ENCODE results near the gene AOC3. TPM values are rescaled to one million over a fixed set of nuclear protein-coding genes. Genes with fewer than 3 reads are reported as not detected.

Gene AOC3
- polyA plus RNA-seq = 14.8 TPM
- long read RNA-seq, donor 1, full-length matches to known transcripts = 2 of 2 reads
- long read RNA-seq, donor 1, partial matches to known transcripts = 0 of 2 reads
- long read RNA-seq, donor 1, other reads (novel, unspliced or antisense) = 0 of 2 reads
- long read RNA-seq, donor 2, full-length matches to known transcripts = 3 of 3 reads
- long read RNA-seq, donor 2, partial matches to known transcripts = 0 of 3 reads
- long read RNA-seq, donor 2, other reads (novel, unspliced or antisense) = 0 of 3 reads
- long read RNA-seq, donor 3 = 0 reads
- long read RNA-seq, donor 4 = 0 reads
- long read RNA-seq, donor 5, full-length matches to known transcripts = 3 of 3 reads
- long read RNA-seq, donor 5, partial matches to known transcripts = 0 of 3 reads
- long read RNA-seq, donor 5, other reads (novel, unspliced or antisense) = 0 of 3 reads
- long read RNA-seq, donor 6, full-length matches to known transcripts = 2 of 2 reads
- long read RNA-seq, donor 6, partial matches to known transcripts = 0 of 2 reads
- long read RNA-seq, donor 6, other reads (novel, unspliced or antisense) = 0 of 2 reads
- long read RNA-seq, donor 7, full-length matches to known transcripts = 6 of 6 reads
- long read RNA-seq, donor 7, partial matches to known transcripts = 0 of 6 reads
- long read RNA-seq, donor 7, other reads (novel, unspliced or antisense) = 0 of 6 reads
- long read RNA-seq, donor 8, full-length matches to known transcripts = 9 of 9 reads
- long read RNA-seq, donor 8, partial matches to known transcripts = 0 of 9 reads
- long read RNA-seq, donor 8, other reads (novel, unspliced or antisense) = 0 of 9 reads
- long read RNA-seq, donor 9, full-length matches to known transcripts = 5 of 5 reads
- long read RNA-seq, donor 9, partial matches to known transcripts = 0 of 5 reads
- long read RNA-seq, donor 9, other reads (novel, unspliced or antisense) = 0 of 5 reads
- long read RNA-seq, donor 10, full-length matches to known transcripts = 5 of 5 reads
- long read RNA-seq, donor 10, partial matches to known transcripts = 0 of 5 reads
- long read RNA-seq, donor 10, other reads (novel, unspliced or antisense) = 0 of 5 reads
- long read RNA-seq, donor 11, full-length matches to known transcripts = 4 of 4 reads
- long read RNA-seq, donor 11, partial matches to known transcripts = 0 of 4 reads
- long read RNA-seq, donor 11, other reads (novel, unspliced or antisense) = 0 of 4 reads

DNA sequence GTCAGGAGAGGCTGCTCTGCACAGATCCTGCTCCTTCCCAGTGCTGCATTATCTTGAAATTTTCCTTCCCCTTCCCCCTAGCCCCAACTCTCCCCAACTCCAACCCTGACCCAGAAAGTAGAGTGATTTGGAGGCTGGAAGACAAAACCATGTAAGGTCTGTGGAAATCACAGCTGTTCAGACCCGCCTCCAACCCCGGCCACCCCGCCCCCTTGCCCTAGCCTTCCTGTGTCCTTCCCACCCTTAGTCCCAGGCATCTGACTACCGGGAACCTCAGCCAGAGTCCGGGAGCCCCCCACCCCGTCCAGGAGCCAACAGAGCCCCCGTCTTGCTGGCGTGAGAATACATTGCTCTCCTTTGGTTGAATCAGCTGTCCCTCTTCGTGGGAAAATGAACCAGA is at the start of gene AOC3:
TSS of gene AOC3 (plus strand) at position 246 of the 400 bp plus-strand sequence. CDS start at position 391, 145 bp downstream.
- no peak for DNase-seq
- Histone ChIP-seq H3K4me1 (ENCODE audit: control insufficient read depth, insufficient read depth, low read length) (peaks cover 11% of the 10 kb centered on the region), H3K9me3 (ENCODE audit: control insufficient read depth, low read depth, low read length) (no peaks in the 10 kb centered on the region), H3K27me3 (ENCODE audit: control insufficient read depth, insufficient read depth, low read length) (no peaks in the 10 kb centered on the region), H3K27ac (ENCODE audit: low read length) (peak within 1 kb of the TSS; percentile 35), H3K36me3 (ENCODE audit: control insufficient read depth, insufficient read depth, low read length) (no peaks in the 10 kb centered on the region), H3K4me3 (ENCODE audit: low read length) (no peak within 1 kb of the TSS)
- no CpG with 5 or more reads among the region's 9 CpGs for WGBS (ENCODE audit: insufficient coverage, low lambda C conversion rate)

- WGBS (ENCODE audit: insufficient coverage, low lambda C conversion rate) = 40% methylated on average over 1 of the region's 2 CpGs
- Histone ChIP-seq H3K4me3 (ENCODE audit: low read length) (no peak overlapping the region), H3K9me3 (ENCODE audit: control insufficient read depth, low read depth, low read length) (peaks cover 3% of the 10 kb centered on the region), H3K27ac (ENCODE audit: low read length) (peak overlapping the region; percentile 54), H3K4me1 (ENCODE audit: control insufficient read depth, insufficient read depth, low read length) (peaks cover 41% of the 10 kb centered on the region), H3K27me3 (ENCODE audit: control insufficient read depth, insufficient read depth, low read length) (no peaks in the 10 kb centered on the region), H3K36me3 (ENCODE audit: control insufficient read depth, insufficient read depth, low read length) (no peaks in the 10 kb centered on the region)
- no peak for DNase-seq
These were observed 47.7 kb upstream of the AOC3 start for GRCh38 chr17:42803074-42803883.

- Histone ChIP-seq H3K36me3 (ENCODE audit: control insufficient read depth, insufficient read depth, low read length) (peaks cover 3% of the 10 kb centered on the region), H3K9me3 (ENCODE audit: control insufficient read depth, low read depth, low read length) (no peaks in the 10 kb centered on the region), H3K27ac (ENCODE audit: low read length) (peak overlapping the region; percentile 54), H3K4me3 (ENCODE audit: low read length) (no peak overlapping the region), H3K4me1 (ENCODE audit: control insufficient read depth, insufficient read depth, low read length) (peaks cover 37% of the 10 kb centered on the region), H3K27me3 (ENCODE audit: control insufficient read depth, insufficient read depth, low read length) (no peaks in the 10 kb centered on the region)
- peak; percentile 69 to 90 for DNase-seq
- WGBS (ENCODE audit: insufficient coverage, low lambda C conversion rate) = no CpG with 5 or more reads among the region's 1 CpG
These were observed 46.1 kb upstream of the AOC3 start for GRCh38 chr17:42804918-42805367.

DNA sequence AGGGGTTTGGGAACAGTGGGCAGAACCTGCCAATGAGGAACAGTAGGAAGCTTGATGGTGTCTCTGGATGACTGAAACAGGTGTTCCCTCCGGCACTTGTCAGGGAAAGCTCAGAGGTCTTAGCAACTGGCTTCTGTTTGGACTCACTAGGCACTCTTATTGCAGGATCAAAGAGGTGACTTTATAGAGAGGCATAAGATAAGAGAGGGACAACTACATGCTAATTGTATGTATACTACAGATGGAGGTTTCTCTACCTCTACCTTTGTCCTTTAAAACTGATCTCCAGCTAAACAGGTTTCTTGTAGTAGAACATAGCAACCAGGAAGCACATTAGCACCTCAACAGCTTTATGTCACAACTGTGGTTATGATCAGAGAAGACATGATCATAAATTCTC is 44.8 kb upstream of the AOC3 start:
- H3K27ac ChIP-seq (ENCODE audit: low read length) = peak overlapping the region; percentile 81
- no CpG with 5 or more reads among the region's 1 CpG for WGBS (ENCODE audit: insufficient coverage, low lambda C conversion rate)
- H3K4me3 ChIP-seq (ENCODE audit: low read length) = no peak overlapping the region
- H3K9me3 ChIP-seq (ENCODE audit: control insufficient read depth, low read depth, low read length) = no peaks in the 10 kb centered on the region
- peaks cover 37% of the 10 kb centered on the region for H3K4me1 ChIP-seq (ENCODE audit: control insufficient read depth, insufficient read depth, low read length)
- H3K36me3 ChIP-seq (ENCODE audit: control insufficient read depth, insufficient read depth, low read length) = peaks cover 12% of the 10 kb centered on the region
- DNase-seq = peak; percentile 79 to 94
- no peaks in the 10 kb centered on the region for H3K27me3 ChIP-seq (ENCODE audit: control insufficient read depth, insufficient read depth, low read length)

- no peak overlapping the region for H3K4me3 ChIP-seq (ENCODE audit: low read length)
- no peak overlapping the region for H3K27ac ChIP-seq (ENCODE audit: low read length)
- peaks cover 27% of the 10 kb centered on the region for H3K36me3 ChIP-seq (ENCODE audit: control insufficient read depth, insufficient read depth, low read length)
- no peaks in the 10 kb centered on the region for H3K9me3 ChIP-seq (ENCODE audit: control insufficient read depth, low read depth, low read length)
- H3K4me1 ChIP-seq (ENCODE audit: control insufficient read depth, insufficient read depth, low read length) = peaks cover 21% of the 10 kb centered on the region
- 67% methylated on average over 1 of the region's 3 CpGs for WGBS (ENCODE audit: insufficient coverage, low lambda C conversion rate)
- H3K27me3 ChIP-seq (ENCODE audit: control insufficient read depth, insufficient read depth, low read length) = no peaks in the 10 kb centered on the region
- no peak for DNase-seq
These were observed 41.7 kb upstream of the AOC3 start for GRCh38 chr17:42809250-42809649.

DNA sequence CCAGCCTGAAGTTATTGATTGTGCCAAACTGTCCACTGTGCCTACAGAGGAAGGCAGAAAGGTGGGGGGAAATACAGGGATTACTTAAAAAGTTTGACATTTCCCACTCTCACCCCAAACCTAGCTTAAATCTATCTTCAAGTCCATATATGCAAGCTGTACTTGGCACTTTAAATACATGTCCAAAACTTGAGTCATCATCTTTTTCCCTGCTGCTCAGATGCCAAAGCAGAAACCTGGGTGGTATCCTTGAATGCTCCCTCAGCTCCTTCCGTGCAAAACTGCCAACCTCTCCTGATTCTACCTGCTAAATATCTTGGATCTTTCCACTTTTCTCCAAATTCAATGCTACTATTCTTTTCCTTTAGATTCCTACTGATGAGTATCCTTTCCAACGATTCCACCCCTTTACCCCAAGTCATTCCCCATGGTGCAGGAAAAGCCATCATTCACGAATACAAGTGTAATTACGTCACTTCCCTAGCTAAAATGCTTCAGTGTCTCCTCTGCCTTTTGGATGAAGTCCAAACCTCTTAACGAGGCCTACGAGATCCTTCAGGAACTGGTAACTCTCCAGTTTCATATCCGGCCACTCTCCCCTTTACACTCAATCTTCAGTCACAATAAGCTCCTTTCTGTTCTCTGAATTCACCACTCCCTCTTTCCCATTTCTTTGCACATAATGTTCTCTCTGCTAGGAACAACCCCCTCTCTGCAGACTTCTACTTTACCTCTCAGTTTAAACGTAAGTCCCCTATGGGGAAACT is 36.2 kb upstream of the AOC3 start:
- Histone ChIP-seq H3K36me3 (ENCODE audit: control insufficient read depth, insufficient read depth, low read length) (peaks cover 75% of the 10 kb centered on the region), H3K9me3 (ENCODE audit: control insufficient read depth, low read depth, low read length) (no peaks in the 10 kb centered on the region), H3K27ac (ENCODE audit: low read length) (no peak overlapping the region), H3K27me3 (ENCODE audit: control insufficient read depth, insufficient read depth, low read length) (no peaks in the 10 kb centered on the region), H3K4me3 (ENCODE audit: low read length) (no peak overlapping the region), H3K4me1 (ENCODE audit: control insufficient read depth, insufficient read depth, low read length) (no peaks in the 10 kb centered on the region)
- WGBS (ENCODE audit: insufficient coverage, low lambda C conversion rate) = 79% methylated on average over 4 of the region's 8 CpGs
- DNase-seq = no peak

GRCh38 chr17:42817866-42818265 is 33.1 kb upstream of the AOC3 start:
- no peak for DNase-seq
- no CpG with 5 or more reads among the region's 1 CpG for WGBS (ENCODE audit: insufficient coverage, low lambda C conversion rate)
- no peaks in the 10 kb centered on the region for H3K9me3 ChIP-seq (ENCODE audit: control insufficient read depth, low read depth, low read length)
- no peaks in the 10 kb centered on the region for H3K27me3 ChIP-seq (ENCODE audit: control insufficient read depth, insufficient read depth, low read length)
- H3K36me3 ChIP-seq (ENCODE audit: control insufficient read depth, insufficient read depth, low read length) = peaks cover 73% of the 10 kb centered on the region
- no peak overlapping the region for H3K4me3 ChIP-seq (ENCODE audit: low read length)
- H3K27ac ChIP-seq (ENCODE audit: low read length) = no peak overlapping the region
- H3K4me1 ChIP-seq (ENCODE audit: control insufficient read depth, insufficient read depth, low read length) = no peaks in the 10 kb centered on the region

- H3K27me3 ChIP-seq (ENCODE audit: control insufficient read depth, insufficient read depth, low read length) = no peaks in the 10 kb centered on the region
- H3K36me3 ChIP-seq (ENCODE audit: control insufficient read depth, insufficient read depth, low read length) = peaks cover 70% of the 10 kb centered on the region
- no peak overlapping the region for H3K27ac ChIP-seq (ENCODE audit: low read length)
- DNase-seq = no peak
- H3K4me1 ChIP-seq (ENCODE audit: control insufficient read depth, insufficient read depth, low read length) = no peaks in the 10 kb centered on the region
- H3K9me3 ChIP-seq (ENCODE audit: control insufficient read depth, low read depth, low read length) = no peaks in the 10 kb centered on the region
- no peak overlapping the region for H3K4me3 ChIP-seq (ENCODE audit: low read length)
- no CpG with 5 or more reads among the region's 5 CpGs for WGBS (ENCODE audit: insufficient coverage, low lambda C conversion rate)
These were observed 32.6 kb upstream of the AOC3 start for GRCh38 chr17:42818379-42818778.

DNA sequence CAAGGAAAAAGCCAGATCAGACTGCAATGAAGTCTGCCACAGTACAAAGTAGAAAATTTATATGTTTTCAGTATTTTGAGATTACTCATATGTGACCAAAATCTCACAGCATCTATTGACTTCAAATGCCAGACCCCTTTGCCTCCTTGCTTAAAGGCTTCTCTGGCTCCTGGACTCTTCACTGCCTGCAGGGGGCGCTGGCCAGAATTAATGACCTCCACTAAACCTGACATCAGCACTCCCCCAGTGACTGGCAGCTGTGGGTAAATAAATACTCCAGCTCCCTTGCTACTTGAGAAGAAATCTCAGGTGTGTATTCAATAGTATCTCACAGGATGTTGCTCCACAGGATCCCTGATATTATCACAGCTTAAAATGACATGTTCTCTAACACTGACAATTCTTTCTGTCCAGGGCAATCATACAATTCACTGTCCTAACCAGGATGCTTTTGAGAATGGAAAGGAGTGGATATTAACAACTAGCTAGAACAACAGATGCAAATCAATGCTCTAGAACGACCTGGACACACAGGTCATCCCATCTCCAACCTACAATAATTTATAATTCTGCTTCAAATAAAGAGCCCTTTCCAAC is 31.0 kb upstream of the AOC3 start:
- Histone ChIP-seq H3K9me3 (ENCODE audit: control insufficient read depth, low read depth, low read length) (no peaks in the 10 kb centered on the region), H3K27me3 (ENCODE audit: control insufficient read depth, insufficient read depth, low read length) (no peaks in the 10 kb centered on the region), H3K4me3 (ENCODE audit: low read length) (no peak overlapping the region), H3K27ac (ENCODE audit: low read length) (no peak overlapping the region), H3K4me1 (ENCODE audit: control insufficient read depth, insufficient read depth, low read length) (no peaks in the 10 kb centered on the region), H3K36me3 (ENCODE audit: control insufficient read depth, insufficient read depth, low read length) (peaks cover 57% of the 10 kb centered on the region)
- peak in 1 of 2 donors; percentile 51 for DNase-seq
- WGBS (ENCODE audit: insufficient coverage, low lambda C conversion rate) = no CpG with 5 or more reads among the region's 2 CpGs

All from large intestine (tissue), 12 donors.